GM12864 (cell line): ENCODE results near the gene HMGN3.

ENCODE experiments used
- DNase-seq: peaks from one replicate; pipeline ENCODE4 v3.0.0-alpha.2; 2011; ENCODE audit warnings: low read depth
- H3K4me3 ChIP-seq: 2 replicates; pipeline ENCODE4 v1.5.1; 2011; ENCODE audit warnings: mild to moderate bottlenecking, low read depth, low read length, control low read depth
- TF ChIP-seq, protein P1 (sequence below): IDR thresholded peaks from 2 replicates; pipeline ENCODE4 v1.5.1; 2011; ENCODE audit warnings: low read depth, mild to moderate bottlenecking, moderate library complexity, low read length, control low read depth, inconsistent platforms; ENCODE audit errors: missing control alignments

HMGN3 gene

DNA sequence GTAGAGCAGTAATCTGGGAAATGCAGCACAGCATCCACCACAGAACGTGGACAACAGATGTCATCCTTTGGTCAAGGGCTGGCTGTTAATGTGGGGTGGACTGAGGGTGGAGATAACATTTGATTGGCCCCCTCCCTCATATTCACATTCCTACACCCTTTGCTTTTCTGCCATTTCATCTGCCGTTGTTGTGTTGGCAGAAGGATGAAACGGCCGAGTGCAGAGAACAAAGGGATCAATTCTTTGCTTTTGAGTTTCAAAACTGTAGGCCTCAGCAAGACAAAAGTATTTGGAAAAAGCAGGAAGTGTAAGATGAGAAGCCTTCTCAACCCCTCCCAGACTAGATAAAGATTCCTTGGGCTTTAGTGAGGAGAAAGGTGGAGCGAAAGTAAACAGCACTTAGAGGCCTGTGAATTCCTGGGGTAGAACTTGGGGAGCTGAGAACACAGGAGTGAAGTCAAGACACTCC, 82.2 kb downstream of the HMGN3 start:
- no peak overlapping the region for H3K4me3 ChIP-seq
- TF ChIP-seq, protein P1, sequence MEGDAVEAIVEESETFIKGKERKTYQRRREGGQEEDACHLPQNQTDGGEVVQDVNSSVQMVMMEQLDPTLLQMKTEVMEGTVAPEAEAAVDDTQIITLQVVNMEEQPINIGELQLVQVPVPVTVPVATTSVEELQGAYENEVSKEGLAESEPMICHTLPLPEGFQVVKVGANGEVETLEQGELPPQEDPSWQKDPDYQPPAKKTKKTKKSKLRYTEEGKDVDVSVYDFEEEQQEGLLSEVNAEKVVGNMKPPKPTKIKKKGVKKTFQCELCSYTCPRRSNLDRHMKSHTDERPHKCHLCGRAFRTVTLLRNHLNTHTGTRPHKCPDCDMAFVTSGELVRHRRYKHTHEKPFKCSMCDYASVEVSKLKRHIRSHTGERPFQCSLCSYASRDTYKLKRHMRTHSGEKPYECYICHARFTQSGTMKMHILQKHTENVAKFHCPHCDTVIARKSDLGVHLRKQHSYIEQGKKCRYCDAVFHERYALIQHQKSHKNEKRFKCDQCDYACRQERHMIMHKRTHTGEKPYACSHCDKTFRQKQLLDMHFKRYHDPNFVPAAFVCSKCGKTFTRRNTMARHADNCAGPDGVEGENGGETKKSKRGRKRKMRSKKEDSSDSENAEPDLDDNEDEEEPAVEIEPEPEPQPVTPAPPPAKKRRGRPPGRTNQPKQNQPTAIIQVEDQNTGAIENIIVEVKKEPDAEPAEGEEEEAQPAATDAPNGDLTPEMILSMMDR, result no peak
- no peak for DNase-seq
